ENCODE data around the gene AKT3. TPM values are rescaled to one million over a fixed set of nuclear protein-coding genes. Genes with fewer than 3 reads are reported as not detected.
"Not testable (repeated sequence)": the region's sequence is repeated elsewhere in the genome, so short reads cannot be mapped to it uniquely, and the experiment has no call there.

AKT3 gene
- total RNA-seq, 6 donors from 2014 or later = 23.0 to 51.2 (median 46.8) TPM

DNA sequence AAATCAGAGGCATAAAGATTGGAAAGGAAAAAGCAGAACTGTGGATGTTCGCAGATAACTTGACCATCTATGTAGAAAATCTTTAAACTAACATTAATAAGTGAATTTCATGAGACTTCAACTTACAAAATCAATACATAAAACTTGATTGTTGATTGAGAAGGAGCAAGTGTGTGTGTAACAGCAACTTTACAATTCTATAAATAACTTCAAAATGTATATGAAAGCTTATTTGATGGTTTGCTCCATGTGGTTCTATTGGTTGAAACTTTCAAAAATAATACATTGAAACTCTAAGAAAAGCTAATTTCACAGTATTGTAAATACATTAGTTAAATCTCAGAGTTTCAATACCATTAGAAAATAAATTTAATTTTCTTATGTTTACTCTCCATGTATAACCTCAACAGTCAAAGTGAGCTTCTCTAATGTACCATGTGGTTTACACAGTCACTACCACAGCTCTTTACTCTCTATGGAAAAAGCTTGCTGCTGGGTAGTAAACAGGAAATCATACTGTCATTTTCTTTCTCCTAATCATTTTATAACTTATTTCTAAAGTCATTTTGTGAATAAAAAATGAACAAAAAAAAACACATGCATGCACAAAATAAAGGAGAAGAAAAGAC lies 12.0 kb downstream of the AKT3 start:
- Histone ChIP-seq H3K9me3 (peaks cover 0 to 10% (median 0%) of the 10 kb centered on the region in 4 donors), H3K27me3 (no peaks in the 10 kb centered on the region), H3K4me1 (peaks cover 3 to 10% (median 6%) of the 10 kb centered on the region in 4 donors), H3K36me3 (no peaks in the 10 kb centered on the region), H3K4me3 (no peak overlapping the region), H3K27ac (no peak overlapping the region)
- 100% methylated on average over 1 of the region's 1 CpG for WGBS, 2 donors
- ATAC-seq (ENCODE audit: low FRiP score in 2 of 2) (no peak), DNase-seq (no peak)
- TF ChIP-seq CTCF (IDR thresholded peaks at IDR 0.05) (no peak), EP300 (IDR thresholded peaks at IDR 0.05) (no peak), POLR2AphosphoS5 (IDR thresholded peaks at IDR 0.05) (no peak), POLR2A (IDR thresholded peaks at IDR 0.05) (no peak)

DNA sequence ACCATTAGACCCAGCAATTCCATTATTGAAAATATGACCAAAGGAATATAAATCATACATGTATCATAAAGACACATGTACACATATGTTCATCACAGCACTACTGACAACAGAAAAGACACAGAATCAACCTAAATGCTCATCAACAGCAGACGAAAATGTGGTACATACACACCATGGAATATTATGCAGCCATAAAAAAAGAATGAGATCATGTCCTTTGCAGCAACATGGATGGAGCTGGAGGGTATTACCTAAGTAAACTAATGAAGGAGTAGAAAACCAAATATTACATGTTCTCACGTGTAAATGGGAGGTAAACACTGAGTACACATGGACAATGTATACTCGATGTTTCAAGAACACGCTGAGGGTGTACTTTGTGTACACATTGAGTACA lies 15.9 kb downstream of the AKT3 start:
- peaks cover 0 to 10% (median 0%) of the 10 kb centered on the region in 4 donors for H3K9me3 ChIP-seq
- no peak overlapping the region for H3K27ac ChIP-seq
- H3K27me3 ChIP-seq = no peaks in the 10 kb centered on the region
- no peaks in the 10 kb centered on the region for H3K36me3 ChIP-seq
- ATAC-seq (ENCODE audit: low FRiP score in 2 of 2) = no peak
- H3K4me1 ChIP-seq = no peaks in the 10 kb centered on the region
- TF ChIP-seq CTCF (IDR thresholded peaks at IDR 0.05) = no peak
- no peak for TF ChIP-seq EP300 (IDR thresholded peaks at IDR 0.05)
- TF ChIP-seq POLR2AphosphoS5 (IDR thresholded peaks at IDR 0.05) = no peak
- no peak for TF ChIP-seq POLR2A (IDR thresholded peaks at IDR 0.05)
- WGBS, 2 donors = 92 to 94% methylated on average over 4 of the region's 4 CpGs
- DNase-seq = no peak
- no peak overlapping the region for H3K4me3 ChIP-seq

DNA sequence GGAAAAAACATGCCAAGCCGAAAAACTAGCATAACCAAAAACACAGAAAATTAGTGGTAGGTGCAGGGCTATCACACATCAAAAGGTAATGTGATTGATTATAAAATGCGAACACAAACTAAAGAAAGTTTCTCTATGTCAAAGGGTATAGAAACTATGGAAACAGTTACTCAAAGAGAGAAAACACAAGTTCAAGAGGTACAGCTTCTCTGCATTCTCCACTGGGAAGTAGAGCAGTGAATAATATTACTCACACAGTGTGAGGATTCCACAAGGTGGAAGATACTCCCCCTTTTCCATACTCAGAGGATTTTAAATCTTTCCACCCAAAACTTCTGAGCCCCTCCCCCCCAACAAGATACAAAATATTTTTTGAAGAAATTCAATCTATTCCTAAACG lies 18.6 kb downstream of the AKT3 start:
- no peaks in the 10 kb centered on the region for H3K4me1 ChIP-seq
- no peak overlapping the region for H3K27ac ChIP-seq
- H3K36me3 ChIP-seq = no peaks in the 10 kb centered on the region
- DNase-seq (no peak), ATAC-seq (ENCODE audit: low FRiP score in 2 of 2) (no peak)
- WGBS, 2 donors = 91 to 95% methylated on average over 3 of the region's 3 CpGs
- TF ChIP-seq EP300 (IDR thresholded peaks at IDR 0.05) = no peak
- TF ChIP-seq POLR2A (IDR thresholded peaks at IDR 0.05) = no peak
- no peak for TF ChIP-seq CTCF (IDR thresholded peaks at IDR 0.05)
- no peak for TF ChIP-seq POLR2AphosphoS5 (IDR thresholded peaks at IDR 0.05)
- no peaks in the 10 kb centered on the region for H3K27me3 ChIP-seq
- H3K4me3 ChIP-seq = no peak overlapping the region
- peaks cover 0 to 5% (median 0%) of the 10 kb centered on the region in 4 donors for H3K9me3 ChIP-seq

- H3K9me3 ChIP-seq = peaks cover 0 to under 1% (median 0%) of the 10 kb centered on the region in 4 donors
- no peak overlapping the region for H3K27ac ChIP-seq
- ATAC-seq (ENCODE audit: low FRiP score in 2 of 2) = no peak
- no peak for TF ChIP-seq EP300 (IDR thresholded peaks at IDR 0.05)
- TF ChIP-seq CTCF (IDR thresholded peaks at IDR 0.05) = no peak
- no peak for TF ChIP-seq POLR2A (IDR thresholded peaks at IDR 0.05)
- TF ChIP-seq POLR2AphosphoS5 (IDR thresholded peaks at IDR 0.05) = no peak
- no peaks in the 10 kb centered on the region for H3K36me3 ChIP-seq
- no peaks in the 10 kb centered on the region for H3K4me1 ChIP-seq
- no peaks in the 10 kb centered on the region for H3K27me3 ChIP-seq
- no peak for DNase-seq
- H3K4me3 ChIP-seq = no peak overlapping the region
These were observed 22.8 kb downstream of the AKT3 start for GRCh38 chr1:243827206-243827605.

DNA sequence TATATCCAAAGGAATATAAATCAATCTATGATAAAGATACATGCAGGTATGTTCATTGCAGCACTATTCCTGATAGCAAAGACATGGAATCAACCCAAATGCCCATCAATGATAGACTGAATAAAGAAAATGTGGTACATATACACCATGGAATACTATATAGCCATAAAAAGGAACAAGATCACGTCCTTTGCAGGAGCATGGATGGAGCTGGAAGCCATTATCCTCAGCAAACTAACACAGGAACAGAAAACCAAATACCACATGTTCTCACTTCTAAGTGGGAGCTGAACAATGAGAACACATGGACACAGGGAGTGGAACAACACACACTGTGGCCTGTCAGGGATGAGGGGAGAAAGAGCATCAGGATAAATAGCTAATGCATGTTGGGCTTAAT lies 25.1 kb downstream of the AKT3 start:
- WGBS, 2 donors = 84 to 88% methylated on average over 1 of the region's 1 CpG
- H3K4me3 ChIP-seq; DNase-seq; H3K27ac ChIP-seq; H3K36me3 ChIP-seq; H3K27me3 ChIP-seq; ATAC-seq (ENCODE audit: low FRiP score in 2 of 2); H3K4me1 ChIP-seq: not testable (repeated sequence)
- H3K9me3 ChIP-seq = peaks cover 0 to 13% (median 11%) of the 10 kb centered on the region in 4 donors

Data from upper lobe of left lung (tissue), 6 donors.